ENCODE data around the gene MAP4K1. TPM values are rescaled to one million over a fixed set of nuclear protein-coding genes. Genes with fewer than 3 reads are reported as not detected.

MAP4K1 gene
- polyA plus RNA-seq, 1 donor from 2014 or later: 1.0 TPM

DNA sequence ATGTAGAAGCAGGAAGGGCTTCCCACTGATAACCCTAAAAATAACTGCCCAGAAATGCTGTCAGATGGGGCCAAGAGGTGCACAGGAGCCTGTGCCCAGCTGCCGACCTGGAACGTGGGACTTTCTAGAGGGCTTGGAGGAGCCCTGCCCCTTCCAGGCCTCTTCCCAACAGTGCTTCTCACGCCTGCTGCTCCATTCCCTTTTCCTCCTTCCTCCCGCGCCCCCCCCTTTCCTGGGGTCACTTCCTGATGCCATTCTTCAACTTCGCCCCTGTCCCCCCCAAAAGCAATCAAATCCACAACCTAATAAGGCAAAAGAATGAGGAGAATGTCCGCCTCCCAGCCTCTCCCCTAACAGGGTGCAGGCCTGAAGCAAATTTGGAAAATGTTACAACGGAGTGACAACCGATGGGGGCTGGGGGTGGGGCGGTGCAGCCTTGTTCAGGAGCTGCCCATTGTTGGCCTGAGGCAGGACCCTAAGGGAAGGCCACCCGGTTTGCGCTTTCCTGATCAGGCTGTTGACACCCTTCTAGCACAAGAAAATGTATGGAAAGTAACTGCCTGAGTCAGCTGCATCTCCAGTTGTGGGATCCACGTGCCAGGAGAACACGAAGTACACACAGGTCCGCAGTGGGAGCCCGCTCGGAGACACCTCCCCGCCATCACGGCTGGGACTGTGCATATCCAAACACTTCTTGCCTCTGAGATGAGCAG, 48.4 kb upstream of the MAP4K1 start:
- Histone ChIP-seq H3K4me2 (ENCODE audit: low read length) (no peak overlapping the region), H3K9ac (ENCODE audit: low read length) (no peak overlapping the region), H3K4me3 (ENCODE audit: low read length) (no peak overlapping the region), H4K20me1 (ENCODE audit: insufficient read depth) (no peaks in the 10 kb centered on the region), H3K27me3 (ENCODE audit: insufficient read depth, low read depth, low read length) (no peaks in the 10 kb centered on the region), H3F3A (ENCODE audit: insufficient read depth, low read length, poor library complexity, severe bottlenecking) (no peaks in the 10 kb centered on the region), H3K79me2 (replicated peaks; ENCODE audit: insufficient read depth, low read length) (peaks cover 22% of the 10 kb centered on the region), H2AFZ (ENCODE audit: low read depth, low read length) (no peak overlapping the region), H3K27ac (ENCODE audit: low read length) (no peak overlapping the region), H3K9me3 (ENCODE audit: low read length) (no peaks in the 10 kb centered on the region), H3K9me2 (ENCODE audit: insufficient read depth, low read length) (no peaks in the 10 kb centered on the region), H3K36me3 (ENCODE audit: insufficient read depth, low read length) (no peaks in the 10 kb centered on the region)
- TF ChIP-seq SMC3 (conservative IDR thresholded peaks at IDR 0.05; ENCODE audit: poor library complexity): no peak
- no peak for TF ChIP-seq TAF1 (IDR thresholded peaks at IDR 0.05; ENCODE audit: low read depth)
- no peak for TF ChIP-seq MXI1 (conservative IDR thresholded peaks at IDR 0.05; ENCODE audit: poor library complexity, severe bottlenecking)
- TF ChIP-seq, protein P1, sequence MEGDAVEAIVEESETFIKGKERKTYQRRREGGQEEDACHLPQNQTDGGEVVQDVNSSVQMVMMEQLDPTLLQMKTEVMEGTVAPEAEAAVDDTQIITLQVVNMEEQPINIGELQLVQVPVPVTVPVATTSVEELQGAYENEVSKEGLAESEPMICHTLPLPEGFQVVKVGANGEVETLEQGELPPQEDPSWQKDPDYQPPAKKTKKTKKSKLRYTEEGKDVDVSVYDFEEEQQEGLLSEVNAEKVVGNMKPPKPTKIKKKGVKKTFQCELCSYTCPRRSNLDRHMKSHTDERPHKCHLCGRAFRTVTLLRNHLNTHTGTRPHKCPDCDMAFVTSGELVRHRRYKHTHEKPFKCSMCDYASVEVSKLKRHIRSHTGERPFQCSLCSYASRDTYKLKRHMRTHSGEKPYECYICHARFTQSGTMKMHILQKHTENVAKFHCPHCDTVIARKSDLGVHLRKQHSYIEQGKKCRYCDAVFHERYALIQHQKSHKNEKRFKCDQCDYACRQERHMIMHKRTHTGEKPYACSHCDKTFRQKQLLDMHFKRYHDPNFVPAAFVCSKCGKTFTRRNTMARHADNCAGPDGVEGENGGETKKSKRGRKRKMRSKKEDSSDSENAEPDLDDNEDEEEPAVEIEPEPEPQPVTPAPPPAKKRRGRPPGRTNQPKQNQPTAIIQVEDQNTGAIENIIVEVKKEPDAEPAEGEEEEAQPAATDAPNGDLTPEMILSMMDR (IDR thresholded peaks at IDR 0.05; ENCODE audit: poor library complexity, severe bottlenecking): no peak
- no peak for TF ChIP-seq POLR2AphosphoS5 (IDR thresholded peaks at IDR 0.05)

DNA sequence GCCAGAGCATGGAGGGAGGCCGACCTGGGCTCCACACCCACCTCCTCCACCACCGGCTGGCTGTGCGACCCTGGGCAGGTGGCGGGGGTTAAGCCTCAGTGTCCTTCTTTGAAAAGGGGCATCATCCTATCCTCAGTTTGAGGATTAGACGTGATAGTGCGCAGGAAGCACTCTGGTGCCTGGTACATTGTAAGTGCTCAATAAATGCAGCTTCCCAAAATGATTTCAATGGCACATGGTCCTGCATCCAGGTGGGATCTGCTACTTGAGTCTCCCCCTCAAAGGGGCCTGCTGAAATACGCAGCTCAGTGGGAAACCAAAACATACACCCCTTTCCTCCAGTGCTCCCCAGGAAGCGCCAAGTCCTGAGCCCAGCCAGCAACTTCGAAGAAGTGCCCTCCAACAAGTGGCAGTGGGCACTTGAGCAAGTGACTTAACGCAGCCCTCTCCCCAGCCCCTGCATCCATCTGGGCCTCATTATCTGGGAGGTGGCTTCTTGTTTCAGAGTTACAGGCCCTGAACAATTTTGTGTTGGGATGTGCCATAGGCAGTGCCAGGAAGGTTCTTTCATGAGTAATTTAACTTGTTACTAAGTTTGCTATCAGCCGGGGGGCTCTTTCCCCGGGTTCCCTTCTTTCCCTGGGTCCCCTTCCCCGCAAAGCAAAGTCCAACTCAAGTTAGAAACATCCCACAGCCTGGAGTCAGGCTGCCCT, 47.6 kb upstream of the MAP4K1 start:
- H3K4me3 ChIP-seq (ENCODE audit: low read length): no peak overlapping the region
- H3F3A ChIP-seq (ENCODE audit: insufficient read depth, low read length, poor library complexity, severe bottlenecking): no peaks in the 10 kb centered on the region
- no peaks in the 10 kb centered on the region for H3K9me3 ChIP-seq (ENCODE audit: low read length)
- no peak overlapping the region for H2AFZ ChIP-seq (ENCODE audit: low read depth, low read length)
- no peaks in the 10 kb centered on the region for H3K27me3 ChIP-seq (ENCODE audit: insufficient read depth, low read depth, low read length)
- H3K79me2 ChIP-seq (replicated peaks; ENCODE audit: insufficient read depth, low read length): peaks cover 25% of the 10 kb centered on the region
- no peaks in the 10 kb centered on the region for H3K36me3 ChIP-seq (ENCODE audit: insufficient read depth, low read length)
- no peak overlapping the region for H3K9ac ChIP-seq (ENCODE audit: low read length)
- TF ChIP-seq MXI1 (conservative IDR thresholded peaks at IDR 0.05; ENCODE audit: poor library complexity, severe bottlenecking) (no peak), EZH2 (IDR thresholded peaks at IDR 0.05; ENCODE audit: borderline replicate concordance, insufficient read depth, low read length, poor library complexity, severe bottlenecking) (no peak), TAF1 (IDR thresholded peaks at IDR 0.05; ENCODE audit: low read depth) (no peak), SMC3 (conservative IDR thresholded peaks at IDR 0.05; ENCODE audit: poor library complexity) (no peak), POLR2AphosphoS5 (IDR thresholded peaks at IDR 0.05) (no peak), EP300 (conservative IDR thresholded peaks at IDR 0.05; ENCODE audit: poor library complexity, severe bottlenecking) (no peak), RAD21 (conservative IDR thresholded peaks at IDR 0.05) (no peak)
- TF ChIP-seq, protein P1 (IDR thresholded peaks at IDR 0.05; ENCODE audit: poor library complexity, severe bottlenecking): no peak
- TF ChIP-seq, protein P2, sequence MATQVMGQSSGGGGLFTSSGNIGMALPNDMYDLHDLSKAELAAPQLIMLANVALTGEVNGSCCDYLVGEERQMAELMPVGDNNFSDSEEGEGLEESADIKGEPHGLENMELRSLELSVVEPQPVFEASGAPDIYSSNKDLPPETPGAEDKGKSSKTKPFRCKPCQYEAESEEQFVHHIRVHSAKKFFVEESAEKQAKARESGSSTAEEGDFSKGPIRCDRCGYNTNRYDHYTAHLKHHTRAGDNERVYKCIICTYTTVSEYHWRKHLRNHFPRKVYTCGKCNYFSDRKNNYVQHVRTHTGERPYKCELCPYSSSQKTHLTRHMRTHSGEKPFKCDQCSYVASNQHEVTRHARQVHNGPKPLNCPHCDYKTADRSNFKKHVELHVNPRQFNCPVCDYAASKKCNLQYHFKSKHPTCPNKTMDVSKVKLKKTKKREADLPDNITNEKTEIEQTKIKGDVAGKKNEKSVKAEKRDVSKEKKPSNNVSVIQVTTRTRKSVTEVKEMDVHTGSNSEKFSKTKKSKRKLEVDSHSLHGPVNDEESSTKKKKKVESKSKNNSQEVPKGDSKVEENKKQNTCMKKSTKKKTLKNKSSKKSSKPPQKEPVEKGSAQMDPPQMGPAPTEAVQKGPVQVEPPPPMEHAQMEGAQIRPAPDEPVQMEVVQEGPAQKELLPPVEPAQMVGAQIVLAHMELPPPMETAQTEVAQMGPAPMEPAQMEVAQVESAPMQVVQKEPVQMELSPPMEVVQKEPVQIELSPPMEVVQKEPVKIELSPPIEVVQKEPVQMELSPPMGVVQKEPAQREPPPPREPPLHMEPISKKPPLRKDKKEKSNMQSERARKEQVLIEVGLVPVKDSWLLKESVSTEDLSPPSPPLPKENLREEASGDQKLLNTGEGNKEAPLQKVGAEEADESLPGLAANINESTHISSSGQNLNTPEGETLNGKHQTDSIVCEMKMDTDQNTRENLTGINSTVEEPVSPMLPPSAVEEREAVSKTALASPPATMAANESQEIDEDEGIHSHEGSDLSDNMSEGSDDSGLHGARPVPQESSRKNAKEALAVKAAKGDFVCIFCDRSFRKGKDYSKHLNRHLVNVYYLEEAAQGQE (IDR thresholded peaks at IDR 0.05; ENCODE audit: borderline replicate concordance): no peak
- H3K27ac ChIP-seq (ENCODE audit: low read length): no peak overlapping the region
- H3K9me2 ChIP-seq (ENCODE audit: insufficient read depth, low read length): no peaks in the 10 kb centered on the region
- no peak overlapping the region for H3K4me2 ChIP-seq (ENCODE audit: low read length)
- no peaks in the 10 kb centered on the region for H4K20me1 ChIP-seq (ENCODE audit: insufficient read depth)
